ENCODE measurements around the gene STX18. TPM values are rescaled to one million over a fixed set of nuclear protein-coding genes. Genes with fewer than 3 reads are reported as not detected.
"Not testable (repeated sequence)": the region's sequence is repeated elsewhere in the genome, so short reads cannot be mapped to it uniquely, and the experiment has no call there.

STX18 gene
- total RNA-seq, 1 experiment from 2014 or later: 20.9 TPM

GRCh38 chr4:4572821-4573220 lies 31.0 kb upstream of the STX18 start:
- no peak overlapping the region for H3K18ac ChIP-seq (ENCODE audit: insufficient read length, low read depth, low read length)
- no peak overlapping the region for H4K8ac ChIP-seq (replicated peaks; ENCODE audit: insufficient read length, low read depth, low read length)
- H3K9me3 ChIP-seq (ENCODE audit: control insufficient read depth, low read depth, low read length): no peaks in the 10 kb centered on the region
- H2AK5ac ChIP-seq (ENCODE audit: insufficient read length, low read length): no peak overlapping the region
- H3T11ph ChIP-seq (ENCODE audit: low read length): no peak overlapping the region
- peaks cover 58% of the 10 kb centered on the region for H3K27me3 Mint-ChIP-seq (ENCODE audit: low read depth)
- no peaks in the 10 kb centered on the region for H3K79me2 ChIP-seq (ENCODE audit: insufficient read depth, low read length)
- no peaks in the 10 kb centered on the region for H3K79me1 ChIP-seq (ENCODE audit: insufficient read depth, low read depth, low read length, poor library complexity, severe bottlenecking)
- no peak overlapping the region for H2BK120ac ChIP-seq (ENCODE audit: low read depth, low read length, poor library complexity, severe bottlenecking)
- no peak for TF ChIP-seq CTCF (conservative IDR thresholded peaks at IDR 0.05)
- H2BK5ac ChIP-seq (ENCODE audit: insufficient read length, low read length): no peak overlapping the region
- H3K9ac ChIP-seq (ENCODE audit: extremely low read depth, insufficient read length, low read length): no peak overlapping the region
- H3K27ac ChIP-seq (ENCODE audit: insufficient read length, low read depth, low read length): no peak overlapping the region
- H2BK20ac ChIP-seq (ENCODE audit: low read depth, low read length, poor library complexity, severe bottlenecking): no peak overlapping the region
- no peak overlapping the region for H3K27ac Mint-ChIP-seq
- no peak for DNase-seq
- peaks cover 17% of the 10 kb centered on the region in 2 experiments for H3K4me1 Mint-ChIP-seq
- H3K56ac ChIP-seq (ENCODE audit: insufficient read length, low read depth, low read length): no peak overlapping the region
- no peaks in the 10 kb centered on the region for H4K20me1 ChIP-seq (ENCODE audit: control insufficient read depth, insufficient read depth, insufficient read length)
- H3K4ac ChIP-seq (ENCODE audit: low read depth, low read length): no peak overlapping the region
- no peak overlapping the region for H2AFZ ChIP-seq (ENCODE audit: low read length)
- peaks cover 14 to 22% (median 19%) of the 10 kb centered on the region in 3 experiments for H3K36me3 Mint-ChIP-seq (ENCODE audit: insufficient read depth in 1 of 3, low read depth in 3 of 3)
- no peaks in the 10 kb centered on the region; the same call in 1 of the 2 replicates for H3K27me3 ChIP-seq (ENCODE audit: insufficient read depth, low read length)
- no peaks in the 10 kb centered on the region for H3K4me1 ChIP-seq (ENCODE audit: insufficient read depth, low read length)
- H3K14ac ChIP-seq (ENCODE audit: insufficient read depth, low read length): no peak overlapping the region
- peaks cover 7% of the 10 kb centered on the region for H3K23me2 ChIP-seq (ENCODE audit: insufficient read length, low read depth, low read length, poor library complexity, severe bottlenecking)
- no peak overlapping the region for H3K23ac ChIP-seq (ENCODE audit: insufficient read length, low read depth, low read length)
- no peak overlapping the region for H4K5ac ChIP-seq (ENCODE audit: insufficient read length, low read depth, low read length)
- H4K91ac ChIP-seq (ENCODE audit: insufficient read length, low read depth, low read length): no peak overlapping the region
- no peak overlapping the region for H3K4me2 ChIP-seq (ENCODE audit: insufficient read depth, insufficient read length, low read length)
- H3K9me3 Mint-ChIP-seq: peaks cover 13% of the 10 kb centered on the region in 2 experiments
- no peak overlapping the region for H2BK12ac ChIP-seq (ENCODE audit: insufficient read length, low read depth, low read length)
- WGBS (ENCODE audit: extremely low coverage, insufficient read length, low lambda C conversion rate): no CpG with 5 or more reads among the region's 2 CpGs
- no peak overlapping the region for H2BK15ac ChIP-seq (ENCODE audit: low read depth, low read length)
- no peak overlapping the region for H3K4me3 Mint-ChIP-seq

DNA sequence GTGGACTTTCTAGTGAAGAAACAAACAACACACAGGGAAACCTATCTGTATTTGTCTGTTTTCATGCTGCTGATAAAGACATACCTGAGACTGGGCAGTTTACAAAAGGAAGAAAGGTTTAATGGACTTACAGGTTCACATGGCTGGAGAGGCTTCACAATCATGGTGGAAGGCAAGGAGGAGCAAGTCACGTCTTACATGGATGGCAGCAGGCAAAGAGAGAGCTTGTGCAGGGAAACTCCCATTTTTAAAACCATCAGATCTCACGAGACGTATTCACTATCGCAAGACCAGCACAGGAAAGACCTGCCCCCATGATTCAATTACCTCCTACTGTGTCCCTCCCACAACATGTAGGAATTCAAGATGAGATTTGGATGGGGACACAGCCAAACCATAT lies 28.0 kb upstream of the STX18 start:
- Mint-ChIP-seq H3K9me3 (peaks cover 13% of the 10 kb centered on the region in 2 experiments), H3K27me3 (ENCODE audit: low read depth) (peaks cover 36% of the 10 kb centered on the region), H3K4me1 (peaks cover 11 to 16% of the 10 kb centered on the region in 2 experiments), H3K36me3 (ENCODE audit: insufficient read depth in 1 of 3, low read depth in 3 of 3) (peaks cover 17 to 24% (median 21%) of the 10 kb centered on the region in 3 experiments)
- not testable (repeated sequence) for H2BK120ac ChIP-seq (ENCODE audit: low read depth, low read length, poor library complexity, severe bottlenecking); H4K8ac ChIP-seq (replicated peaks; ENCODE audit: insufficient read length, low read depth, low read length); H3K14ac ChIP-seq (ENCODE audit: insufficient read depth, low read length); H3K23me2 ChIP-seq (ENCODE audit: insufficient read length, low read depth, low read length, poor library complexity, severe bottlenecking); H2BK12ac ChIP-seq (ENCODE audit: insufficient read length, low read depth, low read length); H3K27ac ChIP-seq (ENCODE audit: insufficient read length, low read depth, low read length); H3T11ph ChIP-seq (ENCODE audit: low read length); H4K5ac ChIP-seq (ENCODE audit: insufficient read length, low read depth, low read length); H3K4me3 Mint-ChIP-seq; H3K9ac ChIP-seq (ENCODE audit: extremely low read depth, insufficient read length, low read length); H2AFZ ChIP-seq (ENCODE audit: low read length); H3K56ac ChIP-seq (ENCODE audit: insufficient read length, low read depth, low read length); H3K4me2 ChIP-seq (ENCODE audit: insufficient read depth, insufficient read length, low read length); H4K91ac ChIP-seq (ENCODE audit: insufficient read length, low read depth, low read length); H3K79me2 ChIP-seq (ENCODE audit: insufficient read depth, low read length); H3K27ac Mint-ChIP-seq; H2BK5ac ChIP-seq (ENCODE audit: insufficient read length, low read length); DNase-seq; H3K9me3 ChIP-seq (ENCODE audit: control insufficient read depth, low read depth, low read length); H3K18ac ChIP-seq (ENCODE audit: insufficient read length, low read depth, low read length); H3K4me1 ChIP-seq (ENCODE audit: insufficient read depth, low read length); H3K27me3 ChIP-seq (ENCODE audit: insufficient read depth, low read length); H3K79me1 ChIP-seq (ENCODE audit: insufficient read depth, low read depth, low read length, poor library complexity, severe bottlenecking); H2AK5ac ChIP-seq (ENCODE audit: insufficient read length, low read length); H2BK15ac ChIP-seq (ENCODE audit: low read depth, low read length); H3K4ac ChIP-seq (ENCODE audit: low read depth, low read length); H3K23ac ChIP-seq (ENCODE audit: insufficient read length, low read depth, low read length); H4K20me1 ChIP-seq (ENCODE audit: control insufficient read depth, insufficient read depth, insufficient read length); H2BK20ac ChIP-seq (ENCODE audit: low read depth, low read length, poor library complexity, severe bottlenecking)
- no CpG with 5 or more reads among the region's 4 CpGs for WGBS (ENCODE audit: extremely low coverage, insufficient read length, low lambda C conversion rate)
